CD4-positive, alpha-beta T cell treated with Interferon alpha-2 for 1 hour (primary cell): ENCODE results near the gene GLRA1.

Experiments used
- DNase-seq, 2 donors: peaks; one replicate each; pipeline ENCODE4 v3.0.0-alpha.2; 2020 to 2022

GLRA1 gene

DNA sequence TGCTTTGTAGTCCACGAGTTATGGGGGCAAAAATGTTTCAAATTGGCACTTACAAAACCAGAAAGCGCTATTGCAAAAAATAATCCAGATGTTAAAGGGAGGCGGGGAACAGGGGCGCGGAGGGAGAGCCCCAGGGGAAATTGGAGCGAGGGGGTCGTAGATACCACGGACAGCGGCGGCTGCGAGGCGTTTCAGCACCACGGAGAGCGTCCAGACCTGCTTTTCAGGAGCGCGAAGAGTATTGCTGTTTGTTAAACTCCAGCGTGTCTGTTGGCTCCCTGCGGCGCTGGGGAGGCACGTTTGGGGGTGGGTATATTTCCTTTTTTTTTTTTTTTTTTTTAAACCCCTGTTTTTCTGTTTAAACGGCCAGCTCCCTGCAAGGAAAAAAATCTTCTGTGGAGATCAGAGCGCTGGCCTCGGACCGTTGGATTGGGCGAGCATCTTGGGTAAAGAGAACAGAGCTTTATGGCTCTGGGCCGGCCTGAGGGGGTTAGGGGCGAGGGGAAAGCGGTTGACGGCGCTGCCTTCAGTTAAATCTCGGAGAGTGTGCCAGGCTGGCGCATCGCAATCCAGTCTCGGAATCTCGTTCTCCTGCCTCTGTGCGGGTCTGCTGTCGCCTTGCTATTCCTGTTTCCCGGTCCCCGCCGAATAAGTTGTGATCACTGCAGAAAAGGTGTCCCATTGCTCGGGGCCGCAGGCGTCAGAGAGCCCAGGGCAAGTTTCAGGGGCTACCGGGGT is at the start of gene GLRA1:
TSS of gene GLRA1 (minus strand) at position 288 of the 738 bp plus-strand sequence. CDS start 302 bp downstream, outside the sequence.
- DNase-seq = peak; percentile 4 to 49

DNA sequence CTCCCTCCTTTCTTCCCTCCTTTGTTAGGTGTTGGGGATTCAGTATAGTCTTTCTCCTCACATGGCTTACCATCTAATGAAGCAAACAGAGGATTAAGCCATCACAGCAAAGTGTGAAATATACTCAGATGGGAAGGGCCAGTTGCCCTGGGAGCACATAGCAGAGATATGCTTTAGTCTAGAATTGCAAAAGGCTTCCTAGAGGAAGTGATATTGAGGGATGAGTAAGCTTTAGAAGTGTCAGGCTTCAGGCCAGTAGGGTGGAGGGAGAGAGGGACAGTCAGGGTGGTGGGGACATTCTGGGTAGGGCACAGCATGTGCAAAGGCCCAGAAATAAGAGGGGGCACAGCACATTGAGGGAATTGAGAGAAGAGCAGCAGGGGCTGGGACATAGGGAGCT is 46.2 kb upstream of the GLRA1 start:
- no peak for DNase-seq

DNA sequence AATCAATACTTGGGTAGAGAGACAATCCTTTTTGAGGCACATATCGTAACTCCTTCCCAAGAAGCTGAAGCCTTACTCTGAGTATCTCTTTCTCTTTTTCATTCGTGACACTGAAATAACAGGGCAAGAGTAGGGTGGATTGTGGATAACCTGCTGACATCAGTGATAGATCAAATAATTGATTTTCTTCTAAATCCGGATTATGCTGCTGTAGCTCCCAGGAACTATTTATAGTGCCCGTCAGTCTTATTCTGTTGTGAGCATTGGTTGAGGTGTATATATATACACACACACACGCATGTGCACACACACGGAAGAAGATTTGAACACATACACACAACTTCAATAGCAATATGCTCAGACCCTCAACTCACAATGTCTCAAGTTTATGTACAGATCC is 43.2 kb upstream of the GLRA1 start:
- DNase-seq = no peak

DNA sequence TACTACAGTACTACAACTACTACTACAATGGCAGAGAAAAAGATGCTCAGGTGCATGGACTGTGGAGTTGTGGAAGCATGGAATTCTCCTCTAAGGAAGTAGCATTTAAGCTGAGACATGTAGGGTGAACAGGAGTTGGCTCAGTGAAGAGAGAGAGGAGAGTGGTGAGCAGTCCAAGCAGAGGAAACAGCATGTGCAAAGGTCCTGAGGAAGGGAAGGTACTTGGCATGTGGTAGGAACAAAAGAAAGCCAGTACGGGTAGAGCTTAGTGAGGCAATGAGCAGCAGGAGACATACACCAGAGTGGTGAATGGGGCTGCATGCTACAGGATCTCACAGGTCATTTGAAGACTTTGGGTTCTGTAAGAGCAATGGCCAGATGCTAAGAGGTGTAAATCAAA is 41.4 kb upstream of the GLRA1 start:
- no peak for DNase-seq

DNA sequence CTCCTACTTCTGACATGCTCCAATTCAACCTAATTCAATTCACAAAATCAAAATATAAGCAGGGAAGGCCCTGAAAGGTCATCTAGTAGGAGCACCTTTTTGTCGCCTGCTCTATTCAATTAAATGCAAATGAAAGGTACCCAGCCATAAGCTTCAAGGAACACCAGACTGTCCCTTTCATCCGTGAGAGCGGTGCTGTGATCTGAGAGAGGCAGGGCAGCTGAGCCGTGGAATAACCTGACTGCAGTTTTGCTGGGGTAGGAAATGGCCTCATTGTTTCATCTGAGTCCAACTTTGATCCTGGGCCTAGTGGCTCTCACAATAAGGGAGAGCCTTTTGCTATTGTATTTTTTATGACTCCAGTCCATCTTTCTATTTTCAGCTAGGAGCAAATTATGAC is 39.8 kb upstream of the GLRA1 start:
- no peak for DNase-seq

DNA sequence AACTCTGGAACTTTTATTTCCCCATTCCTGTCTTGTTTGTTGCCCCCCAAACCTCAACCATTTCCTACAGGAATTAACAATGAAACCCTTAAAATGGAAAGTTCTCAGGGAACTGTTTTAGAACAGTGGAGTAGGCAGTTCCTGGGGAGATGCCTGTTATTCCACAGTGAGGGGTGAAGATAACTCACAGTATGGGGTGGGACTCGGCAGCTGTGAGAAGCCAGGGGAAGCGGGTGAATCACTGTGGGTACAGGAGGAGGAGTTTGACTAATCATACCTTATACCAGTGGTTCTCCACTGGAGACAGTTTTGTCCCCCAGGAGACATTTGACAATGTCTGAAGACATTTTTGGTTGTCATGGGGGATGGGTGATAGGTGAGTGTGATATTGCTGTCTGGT is 36.9 kb upstream of the GLRA1 start:
- DNase-seq = no peak

DNA sequence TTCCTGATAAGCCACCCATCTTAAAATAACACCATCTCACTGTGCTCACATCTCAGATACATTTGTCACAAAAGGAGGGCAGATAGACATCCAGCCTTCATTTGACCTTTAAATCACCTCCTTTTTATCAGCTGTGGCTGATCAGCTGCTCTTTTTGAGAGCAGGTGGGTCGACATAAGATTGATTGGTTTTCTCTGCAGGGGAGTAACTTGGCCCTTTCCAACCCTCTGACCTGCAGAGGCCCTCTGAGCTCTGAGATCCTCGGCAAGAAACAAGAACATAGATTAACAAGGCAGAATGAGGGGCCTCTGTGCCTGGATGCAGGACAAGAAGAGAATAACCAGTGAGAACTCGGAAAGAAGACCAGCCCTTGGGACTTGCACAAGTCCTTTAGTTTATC is 33.5 kb upstream of the GLRA1 start:
- DNase-seq = no peak

DNA sequence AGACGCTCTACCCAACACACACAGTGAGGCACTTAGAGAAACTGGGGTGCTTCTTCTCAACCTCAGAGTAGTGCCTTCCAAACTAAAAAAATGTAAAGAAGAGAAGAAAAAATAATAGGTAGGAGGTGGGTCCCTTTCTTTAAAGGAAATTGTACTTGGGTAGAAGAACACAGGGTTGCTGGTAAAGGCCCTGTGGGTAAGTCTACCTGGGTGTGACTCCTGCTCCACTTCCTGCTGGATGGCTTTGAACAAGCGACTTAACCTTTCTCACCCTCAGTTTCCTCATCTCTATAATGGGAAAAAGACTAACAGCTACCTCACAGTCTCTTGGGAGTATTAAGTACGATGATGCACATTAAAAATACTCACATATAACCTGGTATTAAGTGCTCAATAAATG is 32.1 kb upstream of the GLRA1 start:
- DNase-seq = peak in 1 of 2 donors; percentile 4

DNA sequence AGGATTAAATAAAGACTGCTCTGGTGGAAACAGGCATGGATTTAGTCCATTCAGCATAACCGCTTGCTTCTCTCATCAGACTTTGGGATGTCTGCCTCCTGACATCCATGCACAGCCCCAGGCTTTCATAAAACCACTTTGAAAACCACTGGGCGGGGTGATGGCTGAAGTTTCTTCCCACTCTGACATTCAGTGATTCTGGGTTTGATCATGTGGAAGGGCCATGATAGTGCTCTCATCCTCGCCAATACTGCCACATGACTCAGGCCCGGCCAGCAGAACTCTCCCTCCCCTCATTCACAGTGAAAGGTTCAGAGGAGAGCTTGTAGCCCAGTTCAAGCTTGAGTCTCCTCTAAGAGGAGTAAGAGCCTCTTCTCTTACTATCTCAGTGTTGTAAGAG is 29.6 kb upstream of the GLRA1 start:
- no peak for DNase-seq

DNA sequence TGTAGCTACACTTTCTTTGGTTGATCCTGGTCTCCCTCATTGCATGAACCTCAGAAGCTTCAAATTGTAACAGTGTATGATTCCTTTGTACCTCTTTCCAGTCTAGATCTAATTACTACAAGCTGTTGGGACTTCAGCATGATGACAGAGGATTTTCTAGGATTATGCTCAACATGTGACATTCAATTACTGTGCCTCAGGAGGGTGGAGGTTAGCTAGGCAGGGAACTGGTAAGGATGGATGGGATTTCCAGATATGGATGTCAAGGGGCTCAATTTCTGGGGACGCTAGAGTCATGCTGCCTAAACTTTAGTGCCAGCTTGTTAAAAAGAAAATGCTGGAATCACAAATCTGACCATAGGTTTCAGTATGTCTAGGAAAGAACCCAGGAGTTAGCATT is 29.2 kb upstream of the GLRA1 start:
- DNase-seq = no peak

DNA sequence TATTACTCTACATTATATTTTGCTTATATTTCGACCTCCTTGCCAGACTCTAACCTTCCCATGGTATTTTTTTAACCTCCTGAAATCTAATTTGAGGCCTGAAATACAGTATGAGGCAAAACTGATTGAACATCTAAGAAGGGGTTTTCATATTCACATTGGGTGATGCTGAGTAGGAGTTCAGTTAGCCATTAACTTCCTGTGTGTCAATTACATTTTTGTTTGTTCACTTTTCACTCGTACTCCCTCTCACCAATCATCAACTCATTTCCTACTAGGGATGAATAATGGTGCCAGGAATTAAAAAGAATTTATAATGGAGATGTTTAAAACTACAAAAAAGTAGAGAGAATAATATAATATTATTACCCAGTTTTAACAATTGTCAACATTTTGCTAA is 27.6 kb upstream of the GLRA1 start:
- no peak for DNase-seq

DNA sequence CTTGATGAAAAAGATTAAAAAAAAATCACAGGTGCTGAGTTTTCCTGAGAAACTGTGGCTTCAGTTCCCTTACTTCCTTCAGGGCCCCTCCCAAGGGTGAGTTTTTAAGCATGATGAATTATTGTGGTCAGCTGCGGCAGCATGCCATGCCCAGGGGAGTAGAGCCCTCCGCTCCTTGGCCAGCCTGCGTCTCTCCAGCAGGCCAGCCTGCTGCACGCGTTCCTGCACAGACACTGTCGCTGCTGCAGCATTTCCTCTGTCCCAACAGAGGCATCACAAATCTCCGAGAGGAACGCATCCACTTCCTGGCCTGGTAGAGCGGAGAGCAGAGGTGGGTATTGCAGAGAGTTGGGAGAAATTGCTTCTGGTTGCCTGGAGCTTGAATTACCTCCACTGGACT is 26.1 kb upstream of the GLRA1 start:
- DNase-seq = no peak

DNA sequence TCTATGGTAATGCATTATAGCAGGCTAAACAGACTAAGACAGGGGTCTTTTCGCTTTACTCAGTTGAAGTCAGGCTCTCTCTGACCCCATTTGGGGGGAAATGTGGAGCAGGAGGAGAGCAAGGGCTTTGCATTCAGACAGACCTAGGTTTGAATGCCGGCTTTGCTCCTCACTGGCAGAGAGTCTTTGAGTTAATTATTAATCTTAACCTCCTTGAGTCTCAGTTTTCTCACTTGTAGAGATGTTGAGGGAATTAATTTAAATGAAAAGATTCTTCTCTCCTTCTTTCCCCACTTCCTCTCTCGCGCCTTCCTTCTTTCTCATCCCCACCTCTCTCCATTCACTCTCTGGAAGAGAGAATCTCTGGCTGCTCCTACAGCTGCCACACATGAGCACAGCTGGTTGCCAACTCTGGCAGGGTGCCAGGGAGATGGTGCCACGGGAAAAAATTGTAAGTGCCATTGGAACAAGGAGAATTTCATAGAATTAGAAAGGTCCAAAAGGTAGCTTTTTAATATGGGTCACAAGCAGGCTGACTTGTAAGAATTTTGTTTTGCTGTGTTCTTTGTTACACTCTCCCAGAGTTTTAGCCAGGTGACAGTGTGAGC is 25.2 kb upstream of the GLRA1 start:
- DNase-seq = no peak

DNA sequence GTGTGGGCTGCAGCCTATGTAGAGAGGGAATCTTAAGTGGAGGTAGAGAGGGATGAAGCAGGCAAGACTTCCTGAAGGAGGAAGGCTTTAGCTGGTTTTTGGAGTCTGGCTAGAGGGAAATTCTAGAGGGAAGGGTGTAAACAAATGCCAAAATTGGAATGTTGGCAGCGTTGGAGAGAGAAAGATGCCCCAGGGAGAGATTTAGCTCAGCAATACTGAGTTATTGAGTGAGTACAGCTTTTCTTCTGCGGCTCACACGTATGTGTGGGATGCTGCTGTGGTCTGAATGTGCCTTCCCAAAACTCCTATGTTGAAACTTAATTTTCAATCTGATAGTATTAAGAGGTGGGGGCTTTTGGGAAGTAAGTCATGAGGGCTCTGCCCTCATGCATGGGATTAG is 24.5 kb upstream of the GLRA1 start:
- no peak for DNase-seq

DNA sequence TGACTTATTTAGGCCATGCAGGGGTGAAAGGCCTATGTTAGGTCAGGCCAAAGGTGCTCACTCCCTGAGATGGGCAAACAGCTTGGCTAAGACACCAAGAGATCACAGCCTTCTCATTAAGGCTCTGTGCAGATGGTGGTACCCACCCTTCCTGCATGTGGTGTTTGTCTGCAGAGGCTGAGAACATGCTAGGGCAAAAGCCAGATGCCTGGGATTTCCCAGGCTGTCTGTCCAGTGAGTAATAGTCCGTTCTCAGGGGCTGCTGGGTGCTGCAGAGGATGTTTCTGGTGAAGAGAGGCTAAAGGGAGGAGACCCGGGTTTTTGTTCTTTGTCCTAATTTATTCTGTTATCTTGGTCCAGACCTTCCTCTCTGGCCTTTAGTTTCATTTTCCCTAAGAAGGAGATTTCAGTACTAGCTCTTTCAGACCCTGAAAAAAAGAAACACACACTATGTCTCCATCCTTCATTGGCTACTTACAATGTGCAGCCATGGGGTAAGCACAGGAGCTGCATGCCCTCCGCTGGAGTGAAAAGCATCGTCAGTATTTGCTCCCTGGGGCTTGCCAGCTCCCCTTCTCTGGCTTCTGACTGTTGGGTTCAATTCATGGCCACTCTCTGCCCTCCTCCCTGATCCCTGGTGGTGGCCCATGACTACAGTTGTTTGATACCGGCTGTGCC is 23.4 kb upstream of the GLRA1 start:
- no peak for DNase-seq

DNA sequence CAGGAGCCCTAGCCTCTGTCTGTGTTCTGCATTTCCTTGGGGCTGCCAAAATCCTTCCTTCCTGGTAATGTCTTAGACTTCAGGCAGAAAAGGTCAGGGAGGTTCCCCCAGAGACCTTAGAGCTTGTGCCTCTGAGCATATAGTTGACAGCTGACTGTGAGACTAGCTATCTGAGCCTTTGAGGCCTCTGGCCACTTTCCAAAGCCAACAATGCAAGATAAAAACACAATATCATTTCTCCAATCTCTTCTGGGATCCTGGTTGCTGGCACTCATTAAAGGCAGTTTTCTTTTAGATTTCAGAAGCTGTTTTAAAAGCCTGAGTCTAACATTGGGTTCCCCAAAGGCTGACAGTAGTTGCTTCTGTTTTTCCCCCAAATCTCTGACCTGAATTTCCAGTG is 13.2 kb upstream of the GLRA1 start:
- no peak for DNase-seq

DNA sequence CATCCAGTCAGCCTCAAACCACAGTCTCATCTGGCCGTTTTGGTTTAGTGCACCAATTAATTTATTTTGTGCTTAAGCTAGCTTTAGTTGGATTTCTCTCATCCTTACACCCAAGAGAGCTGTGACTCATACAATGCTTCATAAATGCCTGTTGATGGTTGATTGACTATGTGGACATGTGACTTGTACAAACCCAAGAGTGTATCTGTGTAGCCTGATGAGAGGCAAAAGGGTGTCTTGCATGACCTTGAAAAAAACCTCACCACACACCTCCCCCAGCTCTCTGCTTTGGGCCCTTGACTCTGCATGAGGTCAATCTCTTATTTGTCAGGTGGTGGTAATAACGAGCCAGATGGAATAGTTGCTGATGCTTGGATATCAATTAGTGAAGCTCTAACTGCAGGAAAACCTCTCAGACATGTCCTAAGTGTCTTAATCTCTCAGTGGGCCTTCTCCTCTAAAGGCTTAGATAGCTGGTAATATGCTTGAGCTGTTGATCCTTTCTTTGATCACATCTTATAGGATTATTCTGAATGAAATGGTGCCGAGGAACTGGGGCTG is 10.6 kb upstream of the GLRA1 start:
- no peak for DNase-seq

DNA sequence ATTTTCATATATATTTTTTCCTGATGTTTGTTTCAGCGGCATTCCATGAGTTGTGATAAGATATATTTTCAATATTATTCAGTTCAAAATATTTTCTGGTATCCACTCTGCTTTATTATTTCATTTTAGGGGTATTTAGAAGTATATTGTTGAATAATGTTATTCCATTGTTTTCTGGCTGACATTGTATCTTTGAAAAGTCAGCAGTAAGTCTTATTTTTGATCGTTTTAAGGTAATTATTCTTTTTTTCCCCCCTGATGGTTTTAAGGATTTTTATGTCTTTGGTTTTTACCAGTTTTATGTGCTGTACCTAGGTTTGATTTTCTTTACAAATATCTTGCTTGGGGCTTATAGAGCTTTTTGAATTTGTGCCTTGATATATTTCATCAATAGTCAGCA is 6.6 kb upstream of the GLRA1 start:
- no peak for DNase-seq

DNA sequence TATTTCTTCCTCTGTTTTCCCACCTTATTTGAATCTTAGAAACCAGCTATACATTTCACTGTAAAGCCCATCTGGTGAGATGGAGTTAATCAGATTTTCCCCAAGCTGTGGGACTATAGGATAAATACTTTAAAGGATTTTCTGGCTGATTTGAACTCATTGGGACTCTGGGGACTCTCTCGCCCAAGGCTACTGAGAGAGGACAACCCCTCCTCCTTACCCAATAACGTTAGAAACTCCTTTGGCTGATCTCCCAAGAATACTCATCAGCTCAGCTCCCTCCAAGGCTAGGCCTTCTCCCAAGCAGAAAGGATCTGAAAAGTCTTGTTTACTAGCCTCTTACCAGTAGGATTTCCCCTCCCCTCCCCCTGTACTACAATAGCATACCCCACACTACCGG is 1.5 kb upstream of the GLRA1 start:
- no peak for DNase-seq

DNA sequence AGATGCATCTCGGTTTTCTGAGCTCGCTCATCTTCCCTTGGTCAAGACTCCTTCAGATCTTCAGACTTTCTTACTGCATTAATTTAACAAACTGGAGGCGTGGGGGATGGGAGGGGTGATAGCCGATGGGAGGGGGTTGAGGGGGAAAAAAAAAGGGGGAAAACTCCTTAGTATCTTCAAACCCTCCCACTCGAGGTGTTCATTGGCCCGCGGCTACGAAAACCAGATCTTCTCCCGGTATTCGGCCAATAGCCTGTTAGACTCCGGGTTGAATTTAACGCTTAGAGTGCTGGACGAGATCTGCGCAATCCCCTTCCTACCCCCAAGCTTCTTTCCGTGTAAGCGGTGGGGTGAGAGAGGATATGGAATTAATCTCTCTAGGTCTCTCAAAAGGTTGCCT is 689 bp upstream of the GLRA1 start:
- DNase-seq = no peak

DNA sequence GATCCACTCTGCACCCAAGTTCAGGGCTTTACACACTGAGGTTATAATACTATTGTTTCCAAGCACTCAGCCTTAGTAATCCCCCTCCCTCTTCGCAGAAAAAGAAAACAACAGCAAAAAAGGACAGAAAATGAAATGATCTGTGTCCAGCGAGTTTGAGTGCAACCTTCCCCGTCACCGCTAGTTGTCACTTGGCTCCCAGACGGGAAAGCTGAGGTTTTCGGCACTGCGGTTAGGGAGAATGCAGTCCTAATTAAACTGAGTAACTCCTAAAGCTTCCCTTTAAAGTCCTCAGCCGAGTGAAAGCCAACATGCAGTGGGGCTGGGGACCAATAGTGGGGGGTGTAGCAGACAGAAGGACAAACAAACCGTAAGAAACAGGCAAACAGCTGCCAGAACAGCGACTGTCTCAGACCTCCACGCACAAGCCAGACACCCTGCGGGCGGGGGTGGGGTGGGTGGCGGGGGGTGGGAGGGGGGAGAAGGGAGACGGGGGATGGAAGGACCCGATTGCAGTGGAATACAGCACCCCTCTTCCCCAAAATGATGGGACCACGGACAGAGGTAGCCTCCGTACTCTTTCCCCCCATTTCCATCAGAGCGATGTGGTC is 680 bp downstream of the GLRA1 start:
- DNase-seq = no peak

DNA sequence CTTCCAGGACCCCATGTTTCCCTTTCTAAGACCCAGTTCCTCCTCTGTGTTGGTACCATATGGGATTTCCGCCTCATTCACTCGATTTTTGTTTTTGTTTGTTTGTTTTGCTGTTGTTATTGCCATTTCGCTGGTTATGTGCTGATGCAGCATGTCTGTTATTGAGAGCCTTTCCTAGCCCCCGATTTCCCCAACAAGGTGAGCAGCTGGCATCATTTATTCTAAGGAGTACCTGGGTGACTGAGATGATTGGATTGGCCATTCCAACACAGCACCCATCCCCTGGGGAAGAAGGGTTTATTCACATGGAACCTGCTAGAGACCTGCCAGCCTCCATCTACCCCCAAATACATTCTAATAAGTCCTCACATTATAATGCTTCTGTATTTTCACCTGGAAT is 2.7 kb downstream of the GLRA1 start:
- DNase-seq = no peak

DNA sequence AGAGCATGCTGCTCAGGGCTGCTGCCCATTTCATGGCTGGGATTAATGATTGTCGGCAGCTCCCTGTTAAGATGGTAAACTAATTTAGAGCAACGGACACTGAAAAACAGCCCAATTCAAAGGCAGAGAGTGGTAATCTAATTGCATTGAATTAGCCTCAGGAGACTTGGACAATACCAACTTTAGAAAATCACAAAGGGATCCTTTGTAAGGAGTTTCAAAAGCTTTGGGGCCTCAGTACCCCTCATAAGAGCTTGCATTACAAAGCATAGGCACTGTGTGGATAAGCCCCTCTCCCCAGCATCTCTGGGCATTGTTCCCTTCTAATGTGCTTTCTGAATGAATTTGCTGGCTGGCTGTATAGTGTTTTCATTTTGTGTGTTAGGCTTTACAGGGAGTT is 6.7 kb downstream of the GLRA1 start:
- DNase-seq = no peak

DNA sequence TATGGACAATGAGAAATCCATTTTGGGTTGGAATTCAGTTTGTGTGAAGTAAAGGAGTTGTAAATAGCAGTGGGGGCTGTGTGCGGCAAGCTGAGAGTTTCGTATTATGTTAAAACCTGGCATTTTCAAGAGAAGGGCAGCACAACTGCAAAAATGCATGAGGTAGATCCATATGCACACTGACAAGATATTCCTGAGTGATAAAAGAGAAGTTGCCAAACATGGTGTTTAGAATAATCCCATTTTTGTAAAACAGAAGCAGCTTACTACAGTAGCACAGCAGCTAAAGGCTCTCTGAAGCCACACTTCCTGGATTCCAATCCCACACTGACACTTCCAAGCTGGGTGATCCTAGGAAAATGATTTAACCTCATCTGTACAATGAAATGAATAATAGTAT is 11.2 kb downstream of the GLRA1 start:
- DNase-seq = no peak
